ENCODE data around the gene GPRC5B.

Gene GPRC5B, protein sequence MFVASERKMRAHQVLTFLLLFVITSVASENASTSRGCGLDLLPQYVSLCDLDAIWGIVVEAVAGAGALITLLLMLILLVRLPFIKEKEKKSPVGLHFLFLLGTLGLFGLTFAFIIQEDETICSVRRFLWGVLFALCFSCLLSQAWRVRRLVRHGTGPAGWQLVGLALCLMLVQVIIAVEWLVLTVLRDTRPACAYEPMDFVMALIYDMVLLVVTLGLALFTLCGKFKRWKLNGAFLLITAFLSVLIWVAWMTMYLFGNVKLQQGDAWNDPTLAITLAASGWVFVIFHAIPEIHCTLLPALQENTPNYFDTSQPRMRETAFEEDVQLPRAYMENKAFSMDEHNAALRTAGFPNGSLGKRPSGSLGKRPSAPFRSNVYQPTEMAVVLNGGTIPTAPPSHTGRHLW

DNA sequence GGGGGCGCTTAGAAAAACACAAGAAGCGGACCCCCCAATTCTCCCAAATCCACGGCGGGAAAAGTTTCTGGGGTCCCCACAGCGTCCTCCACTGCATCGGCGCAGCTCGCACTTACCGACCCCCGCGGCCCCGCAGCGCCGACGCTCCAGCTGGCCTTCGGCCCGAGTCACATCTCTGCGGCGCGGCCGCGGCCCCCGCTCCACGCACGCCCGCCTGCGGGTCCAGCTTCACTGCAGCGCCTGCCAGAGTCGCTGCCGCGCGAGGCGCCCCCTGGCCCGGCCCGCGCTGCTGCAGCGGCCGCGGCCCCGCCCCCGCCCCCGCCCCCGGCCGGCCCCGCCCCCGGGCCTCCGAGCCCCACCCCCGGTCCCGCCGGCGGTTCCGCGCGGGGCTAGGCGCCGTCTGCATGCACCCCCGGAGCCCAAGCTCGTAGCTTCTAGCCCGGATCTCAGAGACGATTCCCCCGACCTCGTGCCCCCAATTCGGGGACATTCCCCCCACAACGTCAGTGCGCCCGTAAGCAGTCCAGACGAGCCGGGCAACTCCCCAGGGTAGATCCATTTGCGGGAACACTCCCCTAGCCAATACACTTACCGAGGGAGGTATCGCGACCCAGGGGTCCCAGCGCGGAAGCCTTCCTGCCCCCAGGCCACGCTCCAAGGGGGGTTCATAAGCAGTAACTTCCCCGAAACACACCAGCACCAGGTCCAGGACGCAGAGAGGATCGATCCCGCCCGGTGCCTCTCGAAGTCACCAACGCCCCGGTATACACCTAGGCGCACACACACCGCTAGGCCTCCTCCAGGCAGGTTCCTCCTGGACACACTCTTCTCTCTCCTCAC, at the start of gene GPRC5B:
TSS of gene GPRC5B (minus strand) at position 238 of the 840 bp plus-strand sequence. CDS start 12,003 bp downstream, outside the sequence.
- no peak for FAIRE-seq

GRCh38 chr16:19933740-19934139, 49.1 kb upstream of the GPRC5B start:
- no peak for FAIRE-seq

- no peak for FAIRE-seq
Observed at GRCh38 chr16:19929062-19929511, 44.4 kb upstream of the GPRC5B start.

GRCh38 chr16:19928432-19928831, 43.8 kb upstream of the GPRC5B start:
- FAIRE-seq = no peak

GRCh38 chr16:19926449-19927390, 42.1 kb upstream of the GPRC5B start:
- FAIRE-seq = no peak

- FAIRE-seq = no peak
Observed at GRCh38 chr16:19923396-19923795, 38.7 kb upstream of the GPRC5B start.

- FAIRE-seq = no peak
Observed at GRCh38 chr16:19919142-19919541, 34.5 kb upstream of the GPRC5B start.

- FAIRE-seq = no peak
Observed at GRCh38 chr16:19916064-19916463, 31.4 kb upstream of the GPRC5B start.

GRCh38 chr16:19914877-19915276, 30.2 kb upstream of the GPRC5B start:
- no peak for FAIRE-seq

DNA sequence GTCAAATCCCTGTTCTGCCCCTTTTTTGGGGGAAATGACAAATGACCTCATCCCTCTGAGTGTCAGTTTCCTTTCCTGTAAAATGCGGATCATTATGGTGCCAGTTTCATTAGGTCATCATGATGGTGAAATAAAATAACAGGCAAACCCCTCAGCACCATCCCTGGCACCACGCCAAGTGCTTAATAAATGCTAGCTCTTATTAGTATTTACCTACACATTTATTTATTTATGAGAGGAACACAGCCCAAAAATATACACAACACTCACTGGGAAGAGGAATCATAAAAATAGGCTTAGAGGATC, 28.6 kb upstream of the GPRC5B start:
- FAIRE-seq = no peak

GRCh38 chr16:19912455-19913339, 28.0 kb upstream of the GPRC5B start:
- no peak for FAIRE-seq

- no peak for FAIRE-seq
Observed at GRCh38 chr16:19911747-19912454, 27.3 kb upstream of the GPRC5B start.

DNA sequence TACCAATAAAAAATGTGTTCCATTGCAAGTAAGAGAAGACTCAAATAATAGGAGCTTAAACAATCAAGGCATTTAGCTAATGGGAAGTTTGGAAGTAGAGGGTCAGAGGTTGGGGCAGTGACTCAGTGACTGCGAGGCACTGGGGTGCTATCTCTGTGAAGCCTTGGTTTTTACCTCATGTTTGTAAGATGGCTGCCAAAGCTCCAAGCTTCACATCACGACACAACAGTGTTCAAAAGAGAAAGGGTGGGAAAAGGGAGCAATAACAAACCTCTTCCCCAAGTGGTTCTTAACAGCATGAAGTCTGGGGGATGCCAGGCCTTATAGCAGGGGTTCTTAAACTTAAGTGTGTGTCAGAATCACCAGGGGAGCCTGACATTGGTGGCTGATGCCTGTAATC, 26.6 kb upstream of the GPRC5B start:
- no peak for FAIRE-seq

DNA sequence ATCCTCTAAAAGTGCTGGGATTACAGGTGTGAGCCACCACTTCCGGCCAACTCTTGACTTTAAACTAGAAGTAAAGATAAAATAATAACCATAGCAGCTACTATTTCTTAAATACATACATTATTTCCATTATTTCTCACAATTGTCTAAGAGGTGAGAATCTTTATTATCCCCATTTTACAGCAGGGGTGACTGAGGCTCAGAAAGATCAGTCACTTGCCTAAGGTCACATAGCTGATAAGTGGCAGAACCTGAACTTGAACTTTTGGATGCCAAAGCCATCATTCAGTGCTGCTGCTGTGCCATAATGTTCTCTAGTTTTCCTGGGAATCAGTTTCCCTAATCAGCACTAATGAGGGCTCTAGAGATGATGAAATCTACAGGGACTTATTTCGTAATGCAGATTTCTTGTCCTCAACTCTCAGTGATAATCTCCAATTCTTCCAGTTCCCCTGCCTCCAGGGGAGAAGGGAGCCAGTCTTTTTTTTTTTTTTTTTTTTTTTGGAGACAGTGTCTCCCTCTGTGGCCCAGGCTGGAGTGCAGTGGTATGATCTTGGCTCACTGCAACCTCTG, 25.2 kb upstream of the GPRC5B start:
- FAIRE-seq = no peak

GRCh38 chr16:19908921-19909320, 24.3 kb upstream of the GPRC5B start:
- FAIRE-seq = no peak

- peak; percentile 14 for FAIRE-seq
Observed at GRCh38 chr16:19907161-19907992, 22.7 kb upstream of the GPRC5B start.

GRCh38 chr16:19901164-19901563, 16.5 kb upstream of the GPRC5B start:
- FAIRE-seq = no peak

DNA sequence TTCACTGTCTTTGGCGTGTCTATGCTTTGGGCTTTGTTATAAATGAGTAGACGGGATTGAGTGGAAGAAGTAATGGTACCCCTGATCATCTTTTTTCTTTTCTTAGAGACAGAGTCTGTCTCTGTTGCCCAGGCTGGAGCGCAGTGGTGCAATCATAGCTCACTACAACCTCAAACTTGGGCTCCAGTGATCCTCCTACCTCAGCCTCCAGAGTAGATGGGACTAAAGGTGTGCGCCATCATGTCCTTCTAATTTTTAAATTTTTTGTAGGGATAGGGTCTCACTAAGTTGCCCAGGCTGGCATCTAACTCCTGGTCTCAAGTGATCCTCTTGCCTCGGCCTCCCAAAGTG, 14.9 kb upstream of the GPRC5B start:
- no peak for FAIRE-seq

GRCh38 chr16:19898924-19899604, 14.4 kb upstream of the GPRC5B start:
- FAIRE-seq = peak; percentile 54

Data from A204.1 (cell line).